Measurements from ENCODE around the gene PHB1. TPM values are rescaled to one million over a fixed set of nuclear protein-coding genes. Genes with fewer than 3 reads are reported as not detected.
A peak's percentile ranks its signal among the peaks of the same experiment; 100 is the strongest.

PHB1 gene
- total and polyA plus RNA-seq, 2 of the 8 experiments (the other 6 are each of a cell fraction or from before 2014, with no cell fraction given): 386 to 597 TPM

DNA sequence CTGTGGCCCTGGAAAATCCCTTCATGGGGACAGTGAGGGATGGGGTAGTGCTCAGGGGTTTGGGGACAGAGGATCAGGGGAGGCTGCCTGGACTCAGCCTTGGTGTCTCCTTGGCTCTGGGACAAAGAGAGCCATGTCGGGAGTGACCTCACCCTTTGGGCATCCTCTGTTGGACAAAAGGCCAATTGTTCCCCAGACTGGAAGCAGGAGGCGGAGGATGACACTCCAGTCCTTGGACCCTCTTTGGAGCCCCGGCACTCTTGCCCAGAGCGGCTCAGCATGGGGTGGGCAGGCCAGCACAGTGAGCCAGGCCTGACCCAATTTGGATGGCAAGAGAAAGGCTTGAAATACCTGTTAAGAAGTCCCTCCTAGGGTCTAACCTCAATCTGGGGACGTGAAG is 39.4 kb upstream of the PHB1 start:
- CTCF ChIA-PET (ENCODE audit: partially characterized antibody): interaction anchor here (0.8 to 12.0 kb wide), 6 partner anchors 9 to 54 kb away, joined by 3 to 111 read pairs (median 4); no protein-coding TSS in a partner anchor
- no peaks in the 10 kb centered on the region for H3K79me2 ChIP-seq (ENCODE audit: control insufficient read depth in 1 of 2, insufficient read depth in 2 of 2, low read length in 2 of 2)
- TF ChIP-seq, protein P1, sequence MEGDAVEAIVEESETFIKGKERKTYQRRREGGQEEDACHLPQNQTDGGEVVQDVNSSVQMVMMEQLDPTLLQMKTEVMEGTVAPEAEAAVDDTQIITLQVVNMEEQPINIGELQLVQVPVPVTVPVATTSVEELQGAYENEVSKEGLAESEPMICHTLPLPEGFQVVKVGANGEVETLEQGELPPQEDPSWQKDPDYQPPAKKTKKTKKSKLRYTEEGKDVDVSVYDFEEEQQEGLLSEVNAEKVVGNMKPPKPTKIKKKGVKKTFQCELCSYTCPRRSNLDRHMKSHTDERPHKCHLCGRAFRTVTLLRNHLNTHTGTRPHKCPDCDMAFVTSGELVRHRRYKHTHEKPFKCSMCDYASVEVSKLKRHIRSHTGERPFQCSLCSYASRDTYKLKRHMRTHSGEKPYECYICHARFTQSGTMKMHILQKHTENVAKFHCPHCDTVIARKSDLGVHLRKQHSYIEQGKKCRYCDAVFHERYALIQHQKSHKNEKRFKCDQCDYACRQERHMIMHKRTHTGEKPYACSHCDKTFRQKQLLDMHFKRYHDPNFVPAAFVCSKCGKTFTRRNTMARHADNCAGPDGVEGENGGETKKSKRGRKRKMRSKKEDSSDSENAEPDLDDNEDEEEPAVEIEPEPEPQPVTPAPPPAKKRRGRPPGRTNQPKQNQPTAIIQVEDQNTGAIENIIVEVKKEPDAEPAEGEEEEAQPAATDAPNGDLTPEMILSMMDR (IDR thresholded peaks at IDR 0.05; ENCODE audit: control extremely low read depth in 1 of 3, insufficient read depth in 1 of 3, low read depth in 1 of 3, low read length in 3 of 3): no peak

More for the DNA sequence above, 39.4 kb upstream of the PHB1 start:
- H3K23ac ChIP-seq (ENCODE audit: insufficient read length): no peak overlapping the region
- H3K9ac ChIP-seq (replicated peaks in 1 of 4; ENCODE audit: extremely low read depth in 1 of 4, low read depth in 3 of 4, low read length in 3 of 4): no peak overlapping the region
- H3K18ac ChIP-seq (ENCODE audit: extremely low read depth, low read length): peak overlapping the region; percentile 19; the same call in 1 of the 2 replicates
- 0 out of 2 replicates have a peak overlapping the region, but pooled peaks have one; percentile 29 for H2BK15ac ChIP-seq (ENCODE audit: low read length)
- no peak overlapping the region for H2AFZ ChIP-seq (ENCODE audit: low read length)
- H2AK5ac ChIP-seq (ENCODE audit: low read depth, low read length): no peak overlapping the region
- no peak overlapping the region for H4K5ac ChIP-seq (ENCODE audit: insufficient read length, low read depth, low read length)
- no peak overlapping the region for H2BK5ac ChIP-seq (ENCODE audit: low read depth, low read length)
- 88% methylated on average over 5 of the region's 5 CpGs; no CpG with 5 or more reads in 1 of the 2 experiments for WGBS, 2 experiments (ENCODE audit: extremely low coverage in 1 of 2, insufficient coverage in 1 of 2, insufficient read length in 1 of 2, insufficient replicate concordance in 2 of 2, low coverage in 1 of 2, low lambda C conversion rate in 2 of 2, missing lambda C conversion rate in 1 of 2)
- no peak overlapping the region for H3K56ac ChIP-seq (replicated peaks; ENCODE audit: insufficient read length, low read depth, low read length)
- DNase-seq (ENCODE audit: low read depth in 1 of 2, low spot score in 2 of 2) (no peak), FAIRE-seq (no peak)
- H3K36me3 ChIP-seq (ENCODE audit: control insufficient read depth in 2 of 4, insufficient read depth in 4 of 4, low read length in 3 of 4): no peaks in the 10 kb centered on the region
- 0 out of 2 replicates have a peak, but pooled peaks cover 1% of the 10 kb centered on the region for H3K23me2 ChIP-seq (ENCODE audit: low read depth, low read length)
- 0 out of 2 replicates have a peak overlapping the region, but pooled peaks have one; percentile 39 for H2BK12ac ChIP-seq (ENCODE audit: low read depth, low read length)
- H3K4me2 ChIP-seq (ENCODE audit: insufficient read depth in 1 of 2, low read depth in 2 of 2, low read length in 2 of 2): no peak overlapping the region
- no peak overlapping the region for H3K27ac ChIP-seq (ENCODE audit: low read depth, low read length)
- H3K4ac ChIP-seq (replicated peaks; ENCODE audit: insufficient read length, low read depth, low read length): no peak overlapping the region
- H3K9me3 ChIP-seq (ENCODE audit: insufficient read depth in 2 of 2, low read depth in 1 of 2, low read length in 1 of 2): no peaks in the 10 kb centered on the region
- H4K91ac ChIP-seq (replicated peaks; ENCODE audit: insufficient read length, low read length): no peak overlapping the region
- no peak overlapping the region for H2BK120ac ChIP-seq (replicated peaks; ENCODE audit: low read depth, low read length)
- H3K79me1 ChIP-seq (ENCODE audit: low read depth, low read length): no peaks in the 10 kb centered on the region; the same call in 1 of the 2 replicates
- H3K4me3 ChIP-seq (ENCODE audit: extremely low read depth in 1 of 4, insufficient read depth in 2 of 4, low read depth in 3 of 4, low read length in 4 of 4): no peak overlapping the region
- no peak overlapping the region for H4K8ac ChIP-seq (ENCODE audit: extremely low read depth, insufficient read depth, low read length)
- H3K27me3 ChIP-seq (replicated peaks in 1 of 4; ENCODE audit: control insufficient read depth in 3 of 4, extremely low read depth in 1 of 4, insufficient read depth in 3 of 4, low read length in 3 of 4): no peaks in the 10 kb centered on the region
- no peaks in the 10 kb centered on the region for H4K20me1 ChIP-seq (replicated peaks in 1 of 2; ENCODE audit: control insufficient read depth in 1 of 2, insufficient read depth in 2 of 2, low read length in 2 of 2)
- POLR2A ChIA-PET (ENCODE audit: partially characterized antibody): interaction anchor here (0.7 to 1.5 kb wide), 2 partner anchors 17 to 32 kb away, joined by 3 read pairs; no protein-coding TSS in a partner anchor
- H3K4me1 ChIP-seq (replicated peaks in 1 of 4; ENCODE audit: control insufficient read depth in 3 of 4, insufficient read depth in 4 of 4, low read length in 3 of 4): peaks cover 0 to 21% (median 3%) of the 10 kb centered on the region in 4 experiments; a peak in 4 of 7 replicates
- H3K14ac ChIP-seq (ENCODE audit: insufficient read length): no peak overlapping the region
- H2BK20ac ChIP-seq (ENCODE audit: low read length): no peak overlapping the region
